NCI-H1417 (cell line): ENCODE data around the gene GREM2.

Experiments
- DNase-seq, 3 experiments: peaks; one replicate each; lab custom pipeline; 2025; lab: John Stamatoyannopoulos, UW

The GREM2 gene

GRCh38 chr1:240611619-240612480 is at the start of gene GREM2:
TSS of gene GREM2 (minus strand) at chr1:240612155. CDS start at chr1:240493475, 118,680 bp downstream.
- DNase-seq = peak; percentile 39 to 82 (median 64)

DNA sequence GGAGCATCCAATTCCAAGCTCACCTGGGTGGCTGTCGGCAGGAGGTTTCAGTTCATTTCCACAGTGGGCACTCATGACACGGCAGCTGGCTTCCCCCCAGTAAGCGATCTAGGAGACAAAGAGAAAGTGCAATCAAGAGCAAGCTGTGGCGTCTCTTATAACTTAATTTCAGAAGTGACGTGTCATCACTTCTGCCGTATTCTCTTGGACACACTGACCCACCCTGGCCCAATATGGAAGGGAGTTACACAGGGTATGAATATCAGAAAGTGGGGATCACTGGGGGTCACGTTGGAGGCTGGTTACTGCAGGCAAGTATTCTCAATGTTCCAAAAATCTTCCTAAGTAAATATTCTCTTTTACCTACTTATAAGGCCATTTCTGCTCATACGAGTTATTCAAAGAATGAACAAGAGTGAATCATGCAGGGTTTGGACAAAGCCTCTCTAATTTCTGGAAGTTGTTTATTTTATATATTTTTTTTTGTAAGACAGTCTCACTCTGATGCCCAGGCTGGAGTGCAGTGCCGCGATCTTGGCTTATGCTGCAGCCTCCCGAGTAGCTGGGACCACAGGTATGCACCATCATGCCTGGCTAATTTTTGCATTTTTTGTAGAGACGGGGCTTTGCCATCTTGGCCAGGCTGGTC is 46.5 kb upstream of the GREM2 start:
- DNase-seq = no peak

DNA sequence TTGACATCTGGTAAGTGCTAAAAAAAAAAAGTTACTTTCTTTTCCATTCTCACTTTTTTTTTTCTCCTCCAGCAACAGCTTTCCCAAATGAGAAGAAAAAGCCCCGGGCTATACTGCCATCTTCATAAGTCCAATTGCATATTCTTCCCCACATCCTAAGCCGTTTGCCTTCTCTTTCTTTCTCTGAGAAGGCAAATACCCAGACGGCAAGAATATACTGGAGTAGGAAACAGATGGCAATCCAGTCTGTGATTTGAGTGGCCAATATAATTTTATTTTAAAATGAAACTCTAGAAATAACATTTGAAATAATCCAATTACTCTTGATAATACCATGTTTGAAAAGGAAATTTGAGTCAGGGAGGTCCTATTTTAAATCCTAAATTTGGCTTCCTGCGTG is 44.6 kb upstream of the GREM2 start:
- DNase-seq = no peak

- peak in 2 of 3 experiments; percentile 48 to 54 for DNase-seq
Observed at GRCh38 chr1:240652961-240653409, 41.0 kb upstream of the GREM2 start.

DNA sequence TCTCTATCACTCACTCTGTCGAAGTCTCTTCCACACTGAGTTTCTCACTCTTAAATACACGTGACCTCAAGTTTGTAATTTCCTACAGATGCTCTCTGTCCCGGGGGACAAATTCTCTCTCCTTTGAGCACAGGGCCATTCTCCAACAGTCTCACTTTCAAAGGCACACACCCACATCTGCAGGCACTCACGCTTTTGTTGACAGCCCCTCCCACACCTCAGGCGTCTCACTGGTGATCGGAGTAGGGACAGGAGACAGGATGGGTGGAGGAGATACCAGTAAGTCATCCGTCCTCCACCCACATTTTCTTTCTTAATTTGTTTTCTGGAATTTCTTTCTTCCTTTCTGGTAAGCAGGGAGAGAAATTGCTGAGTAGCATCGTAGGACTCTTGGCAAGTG is 40.6 kb upstream of the GREM2 start:
- DNase-seq = peak; percentile 18 to 48 (median 46)

DNA sequence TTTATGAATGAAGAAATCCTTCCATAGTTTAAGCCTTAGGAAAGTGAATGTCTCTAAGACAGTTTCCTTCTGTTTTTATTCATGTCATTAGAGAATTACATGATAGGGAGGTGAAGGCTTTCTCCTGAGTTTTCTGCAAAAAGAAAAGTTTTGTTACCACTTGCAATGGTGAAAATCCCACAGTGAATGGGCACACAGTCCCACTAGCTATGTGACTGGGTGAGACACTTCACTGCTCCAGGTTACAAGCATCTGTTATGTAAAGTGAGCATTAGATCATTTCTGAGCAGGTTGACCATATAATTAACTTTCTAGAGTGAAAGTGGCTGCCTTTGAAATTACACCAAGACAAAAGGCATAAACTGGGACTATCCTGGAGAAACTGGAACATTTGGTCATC is 38.9 kb upstream of the GREM2 start:
- no peak for DNase-seq

DNA sequence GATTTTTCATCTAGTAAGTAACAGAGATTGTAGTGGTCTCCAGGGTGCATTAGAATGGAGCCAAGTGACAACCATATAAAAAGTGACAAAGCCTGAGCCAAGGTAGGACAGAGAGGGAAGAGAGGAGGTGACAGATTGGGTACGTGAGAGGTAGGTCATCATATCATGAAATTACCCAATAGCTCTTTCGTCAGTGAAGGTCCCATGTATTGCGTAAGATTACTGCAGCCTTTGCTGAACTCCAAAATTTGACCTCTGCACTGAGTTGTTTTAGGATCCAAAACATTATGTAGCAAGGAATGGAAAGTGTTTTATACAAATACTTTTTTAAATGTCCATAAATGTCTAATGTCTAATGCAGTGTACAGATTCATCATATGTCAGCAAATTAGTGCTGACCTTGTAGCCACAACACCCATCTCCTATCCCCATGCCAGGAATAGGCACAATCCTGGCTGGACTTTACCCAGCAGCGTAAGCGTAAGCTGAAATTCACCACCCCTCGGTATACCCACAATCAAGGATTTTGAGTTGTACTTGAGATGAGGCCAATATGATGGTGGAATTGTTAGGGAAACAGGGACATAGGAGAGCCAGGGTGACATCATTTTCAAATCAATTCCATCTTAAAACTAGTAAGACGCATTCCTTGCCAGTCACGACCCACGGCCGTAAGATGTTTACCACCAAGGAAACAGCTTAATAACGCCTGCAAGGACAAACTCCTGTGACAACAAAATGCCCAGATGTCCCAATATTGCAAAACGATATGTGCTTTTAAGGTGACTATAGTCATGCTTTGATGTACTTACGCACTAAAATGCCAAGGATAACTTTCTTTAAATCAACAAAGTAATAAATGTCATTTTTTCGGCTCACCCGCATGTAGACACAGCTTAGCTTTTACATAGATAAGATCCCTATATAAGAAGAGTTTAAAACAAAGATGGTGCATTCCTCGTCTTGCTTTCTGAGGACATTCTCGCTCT is 38.1 kb upstream of the GREM2 start:
- DNase-seq = no peak

DNA sequence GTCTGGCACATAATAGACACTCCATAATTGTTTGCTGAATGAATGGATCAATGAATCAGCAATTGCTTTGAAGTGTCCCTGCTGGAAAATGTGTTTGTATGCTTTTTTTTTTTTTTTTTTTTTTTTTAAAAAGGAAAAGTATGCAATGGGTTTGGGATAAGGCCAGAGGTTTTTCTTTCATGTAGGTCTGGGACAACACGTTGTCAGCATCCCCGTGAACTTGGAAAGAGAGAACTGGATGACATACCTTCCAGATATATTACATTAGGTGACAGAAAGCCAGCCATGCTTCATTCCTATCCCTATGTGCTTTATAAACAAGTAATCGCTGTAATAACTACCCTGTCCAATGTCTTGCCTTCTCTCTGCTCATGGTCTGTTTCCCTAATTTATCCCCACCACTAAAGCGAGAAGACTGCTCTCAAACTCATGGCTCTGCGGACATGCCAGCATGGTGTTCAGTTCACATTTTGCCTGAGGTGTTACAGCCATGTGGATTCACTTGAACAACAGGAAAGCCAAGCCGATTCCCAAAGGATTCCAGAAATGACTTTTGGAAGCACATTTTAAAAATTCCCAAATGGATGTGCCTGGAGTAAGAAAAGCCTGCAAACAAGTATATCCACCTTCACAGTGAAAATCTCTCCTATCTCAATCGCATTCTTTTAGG is 34.8 kb upstream of the GREM2 start:
- peak in 1 of 3 experiments; percentile 33 for DNase-seq

DNA sequence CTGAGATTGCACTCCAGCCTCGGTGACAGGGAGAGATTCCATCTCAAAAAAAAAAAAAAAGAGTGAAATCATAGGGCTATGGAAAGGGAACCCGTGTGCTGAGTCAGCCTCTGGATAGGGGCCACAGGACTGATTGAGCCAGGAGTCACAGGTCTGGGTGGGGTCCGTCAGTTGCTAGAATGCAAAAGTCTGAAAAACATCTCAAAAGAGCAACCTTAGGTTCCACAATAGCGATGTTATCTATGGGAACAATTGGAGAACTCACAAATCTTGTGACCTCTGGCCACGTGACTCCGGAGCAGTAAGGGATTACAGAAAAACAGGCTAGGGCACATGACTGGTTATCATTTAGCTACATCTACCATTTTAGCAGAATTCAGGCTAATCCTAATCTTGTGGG is 32.8 kb upstream of the GREM2 start:
- DNase-seq = no peak

- no peak for DNase-seq
Observed at GRCh38 chr1:240635466-240636256, 23.7 kb upstream of the GREM2 start.

GRCh38 chr1:240630409-240630808 is 18.5 kb upstream of the GREM2 start:
- DNase-seq = no peak

GRCh38 chr1:240621249-240621648 is 9.3 kb upstream of the GREM2 start:
- no peak for DNase-seq

DNA sequence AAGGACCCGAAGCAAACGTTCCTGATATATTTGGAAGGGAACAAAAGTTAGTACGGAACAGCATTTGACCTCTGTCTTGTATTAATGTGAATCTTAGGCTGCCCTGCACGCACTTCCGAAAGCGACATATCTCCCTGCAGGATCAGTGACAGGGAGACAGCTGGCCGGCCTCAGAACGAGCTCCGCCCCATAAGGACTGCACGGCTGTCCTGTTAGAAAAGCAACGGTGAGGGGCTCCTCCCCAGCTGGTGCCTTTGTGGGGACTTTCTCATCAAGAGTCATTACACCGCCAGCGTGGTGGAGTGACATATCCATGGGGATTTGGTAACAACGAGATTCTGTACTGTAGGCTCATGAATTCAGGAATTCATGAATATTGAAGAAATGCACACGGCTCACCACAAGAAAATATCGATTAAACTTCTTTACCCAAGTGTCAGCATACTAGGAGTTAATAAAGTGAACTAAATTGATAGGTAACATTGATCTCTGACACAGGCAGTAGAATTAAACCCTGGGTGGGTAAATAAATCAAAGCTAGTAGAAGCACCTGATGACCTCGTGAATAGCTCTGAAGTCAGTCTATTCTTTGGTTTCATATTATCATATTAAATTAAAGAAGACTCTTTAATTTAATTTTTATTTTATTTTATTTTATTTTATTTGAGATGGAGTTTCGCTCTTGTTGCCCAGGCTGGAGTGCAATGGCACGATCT is 8.1 kb upstream of the GREM2 start:
- DNase-seq = no peak

- no peak for DNase-seq
Observed at GRCh38 chr1:240619357-240619756, 7.4 kb upstream of the GREM2 start.

GRCh38 chr1:240618946-240619345 is 7.0 kb upstream of the GREM2 start:
- no peak for DNase-seq

DNA sequence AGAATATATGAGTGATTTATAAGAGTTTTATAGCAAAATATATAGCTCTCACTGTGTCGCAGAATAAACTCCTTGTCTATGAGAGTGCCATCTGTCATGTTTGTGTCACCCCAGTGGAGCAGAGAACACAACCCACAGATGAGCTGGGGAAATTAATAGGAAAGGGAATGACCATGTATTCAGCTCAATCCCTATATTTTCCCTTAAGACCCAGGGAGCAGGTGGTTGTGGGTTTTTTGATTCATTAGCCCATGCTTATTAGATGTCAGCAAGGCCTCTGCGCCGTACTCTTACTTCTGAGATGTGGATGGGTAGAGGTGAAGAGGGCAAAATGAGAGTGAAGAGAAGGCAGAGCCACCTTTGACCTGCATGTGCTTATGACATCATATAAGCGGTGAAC is 4.1 kb upstream of the GREM2 start:
- DNase-seq = no peak

DNA sequence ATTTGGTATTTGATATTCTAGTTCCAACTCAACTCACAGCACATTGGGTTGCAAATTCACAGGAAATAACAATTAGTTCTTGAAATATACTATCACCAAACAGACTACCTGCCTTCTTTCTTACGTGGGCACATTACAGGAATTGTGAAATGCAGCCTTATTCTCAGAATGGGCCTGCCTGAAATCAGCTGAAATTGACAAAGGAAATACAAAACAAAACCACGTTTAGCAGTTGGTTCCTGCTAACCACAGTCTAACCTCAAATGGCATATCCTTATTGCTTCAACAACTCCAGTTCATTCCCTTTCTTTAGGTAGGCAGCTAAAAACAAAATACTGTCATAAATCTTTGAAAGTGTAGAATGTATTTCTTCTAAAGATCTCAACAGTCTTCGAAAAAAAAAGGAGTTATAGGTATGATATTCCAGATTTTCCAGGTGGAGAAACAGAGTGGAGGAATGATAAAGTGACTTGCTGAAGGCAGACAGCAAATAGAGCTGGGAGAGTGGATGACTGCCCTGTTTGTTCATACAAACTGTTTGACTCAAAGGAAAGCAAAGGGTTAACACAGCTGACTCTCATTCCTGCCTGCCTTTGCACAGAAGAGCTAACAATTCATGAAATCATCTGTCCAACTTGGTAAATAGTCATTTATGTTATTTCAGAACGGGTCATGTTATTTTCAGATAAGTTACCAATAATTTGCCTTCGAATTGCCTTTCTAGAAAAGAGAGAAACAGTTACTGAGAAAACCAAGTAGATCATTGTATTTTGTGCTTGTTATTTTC is 1.6 kb upstream of the GREM2 start:
- no peak for DNase-seq

DNA sequence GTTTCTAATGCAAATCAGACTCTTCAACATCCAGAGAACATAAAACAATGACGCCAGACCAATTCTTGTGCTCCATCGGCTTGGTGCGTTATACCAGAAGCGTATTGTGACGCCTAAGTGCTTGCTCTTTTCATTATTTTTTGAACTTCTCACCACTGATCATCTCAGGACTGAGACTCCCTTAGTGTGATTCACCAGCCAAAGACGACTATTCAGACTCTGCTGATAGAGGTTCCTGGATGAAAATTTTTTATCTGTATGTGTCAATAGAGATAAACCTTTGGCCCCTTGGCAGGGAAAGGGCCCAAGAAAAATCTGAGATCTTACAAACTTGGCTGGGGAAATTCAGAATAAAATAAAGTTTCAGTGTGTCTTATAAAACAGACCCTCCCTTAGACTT is 856 bp upstream of the GREM2 start:
- peak in 1 of 3 experiments; percentile 36 for DNase-seq

DNA sequence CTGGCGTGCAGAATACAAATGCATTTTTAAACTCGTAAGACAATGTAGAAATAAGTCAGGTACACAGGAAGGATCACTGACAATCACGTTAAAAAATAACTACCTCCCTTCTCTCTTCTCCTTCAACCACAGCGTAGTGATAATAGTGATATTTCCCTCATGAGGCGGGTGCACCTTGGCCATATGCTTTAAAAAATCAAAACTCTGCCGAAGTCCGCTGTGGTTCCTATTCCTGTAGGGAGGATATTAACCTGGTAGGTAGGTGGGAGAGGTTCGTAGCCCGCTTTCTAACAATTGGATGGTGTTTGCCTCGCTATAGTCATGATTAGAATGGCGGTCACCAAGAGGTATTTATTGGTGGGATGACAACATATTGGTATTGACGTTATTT is 732 bp downstream of the GREM2 start:
- peak in 2 of 3 experiments; percentile 42 to 72 for DNase-seq
